DND-41 (cell line): ENCODE results near the gene IGFBP5.

Experiments used
- ATAC-seq: fragments of 200-7000 bp; cut with Tn5 transposase; 3 replicates; pipeline ENCODE4 v1.9.1; 2021; ENCODE audit warnings: low read depth; ENCODE audit not compliant: insufficient read depth
- DNase-seq: peaks from one replicate; pipeline ENCODE4 v3.0.0-alpha.2; 2020
- H2AFZ ChIP-seq: 2 replicates; pipeline ENCODE4 v1.6.0; 2012; ENCODE audit warnings: low read depth, low read length
- H3K27ac ChIP-seq: 2 replicates; pipeline ENCODE4 v1.5.1; 2012; ENCODE audit warnings: low read length, inconsistent platforms
- H3K27me3 ChIP-seq: fragments of 200-600 bp; sonication (generic); 2 replicates; pipeline ENCODE4 v1.6.0; 2012; ENCODE audit warnings: low read length, mild to moderate bottlenecking, inconsistent platforms; ENCODE audit not compliant: insufficient read depth, poor library complexity
- H3K36me3 ChIP-seq: 2 replicates; pipeline ENCODE4 v1.5.1; 2012; ENCODE audit warnings: low read length, inconsistent platforms; ENCODE audit not compliant: insufficient read depth
- H3K4me1 ChIP-seq: 2 replicates; pipeline ENCODE4 v1.5.1; 2012; ENCODE audit warnings: mild to moderate bottlenecking, low read length; ENCODE audit not compliant: insufficient read depth
- H3K4me2 ChIP-seq: 2 replicates; pipeline ENCODE4 v1.6.0; 2012; ENCODE audit warnings: mild to moderate bottlenecking, moderate library complexity, low read length, inconsistent platforms; ENCODE audit not compliant: insufficient read depth
- H3K4me3 ChIP-seq, 2 experiments: fragments of 200-600 bp in 1 of 2; shearing (Covaris generic) in 1 of 2; 2 replicates each; pipeline ENCODE4 v1.5.1; 2012 to 2016; ENCODE audit warnings: inconsistent platforms in 2 of 2, low read length in 2 of 2, mild to moderate bottlenecking in 2 of 2, low read depth in 1 of 2, moderate library complexity in 1 of 2
- H3K79me2 ChIP-seq: 2 replicates; pipeline ENCODE4 v1.6.0; 2012; ENCODE audit warnings: low read length, inconsistent platforms; ENCODE audit not compliant: insufficient read depth
- H3K9ac ChIP-seq: 2 replicates; pipeline ENCODE4 v1.6.0; 2012; ENCODE audit warnings: low read depth, mild to moderate bottlenecking, inconsistent platforms, low read length, moderate library complexity
- H3K9me3 ChIP-seq: 2 replicates; pipeline ENCODE4 v1.5.1; 2012; ENCODE audit warnings: low read length, moderate library complexity, mild to moderate bottlenecking, inconsistent platforms; ENCODE audit not compliant: insufficient read depth, severe bottlenecking
- H4K20me1 ChIP-seq: 2 replicates; pipeline ENCODE4 v1.6.0; 2012; ENCODE audit warnings: low read length; ENCODE audit not compliant: insufficient read depth
- EZH2 ChIP-seq: IDR thresholded peaks from 3 replicates; pipeline ENCODE4 v1.6.1; 2012; ENCODE audit warnings: borderline replicate concordance, low read depth, mild to moderate bottlenecking, moderate library complexity, low read length, inconsistent platforms; ENCODE audit not compliant: severe bottlenecking
- TF ChIP-seq, protein P1 (sequence below): IDR thresholded peaks from 2 replicates; pipeline ENCODE4 v1.5.1; 2012; ENCODE audit warnings: borderline replicate concordance, low read length, moderate library complexity, mild to moderate bottlenecking; ENCODE audit not compliant: poor library complexity, severe bottlenecking; ENCODE audit errors: extremely low read depth

IGFBP5 gene

DNA sequence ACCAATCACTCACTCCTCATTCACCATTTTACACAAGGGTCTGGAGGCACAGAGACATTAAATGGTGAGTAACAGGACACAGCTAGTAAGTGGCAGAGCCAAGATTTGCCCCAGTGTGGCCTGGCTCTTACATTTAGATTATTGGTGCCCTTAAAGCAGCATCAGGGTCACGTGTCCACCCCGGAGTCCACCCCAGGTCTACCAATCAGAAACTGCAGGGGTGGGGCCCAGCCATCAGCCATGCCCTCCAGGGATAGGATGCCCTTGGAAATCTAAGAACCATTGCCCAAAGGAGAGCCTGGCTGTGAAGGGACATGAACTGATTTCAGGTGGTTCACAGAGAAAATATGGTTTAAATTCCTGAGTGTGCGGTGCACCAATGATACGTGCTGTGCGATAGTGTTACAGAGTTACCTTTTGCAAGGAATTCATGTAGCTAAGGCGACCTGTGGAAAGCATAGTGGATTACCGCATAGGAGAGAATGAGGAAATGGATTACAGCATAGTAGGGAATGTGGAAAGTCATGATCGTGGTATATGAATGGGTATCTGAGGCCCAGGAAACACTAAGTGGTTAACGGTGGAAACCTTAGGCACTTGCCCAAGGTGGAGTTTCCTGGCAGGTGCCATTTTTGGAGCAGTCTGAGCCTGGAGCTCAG, 17.8 kb downstream of the IGFBP5 start:
- no peak overlapping the region for H2AFZ ChIP-seq
- no peak overlapping the region for H3K27ac ChIP-seq
- H3K4me3 ChIP-seq: no peak overlapping the region
- ATAC-seq: no peak
- 0 out of 2 replicates have a peak, but pooled peaks cover 5% of the 10 kb centered on the region for H3K4me1 ChIP-seq
- no peak overlapping the region for H3K4me2 ChIP-seq
- no peaks in the 10 kb centered on the region for H3K9me3 ChIP-seq
- H3K79me2 ChIP-seq: no peaks in the 10 kb centered on the region
- no peak overlapping the region for H3K9ac ChIP-seq
- no peaks in the 10 kb centered on the region for H3K36me3 ChIP-seq
- H4K20me1 ChIP-seq: no peaks in the 10 kb centered on the region; the same call in 1 of the 2 replicates
- TF ChIP-seq, protein P1, sequence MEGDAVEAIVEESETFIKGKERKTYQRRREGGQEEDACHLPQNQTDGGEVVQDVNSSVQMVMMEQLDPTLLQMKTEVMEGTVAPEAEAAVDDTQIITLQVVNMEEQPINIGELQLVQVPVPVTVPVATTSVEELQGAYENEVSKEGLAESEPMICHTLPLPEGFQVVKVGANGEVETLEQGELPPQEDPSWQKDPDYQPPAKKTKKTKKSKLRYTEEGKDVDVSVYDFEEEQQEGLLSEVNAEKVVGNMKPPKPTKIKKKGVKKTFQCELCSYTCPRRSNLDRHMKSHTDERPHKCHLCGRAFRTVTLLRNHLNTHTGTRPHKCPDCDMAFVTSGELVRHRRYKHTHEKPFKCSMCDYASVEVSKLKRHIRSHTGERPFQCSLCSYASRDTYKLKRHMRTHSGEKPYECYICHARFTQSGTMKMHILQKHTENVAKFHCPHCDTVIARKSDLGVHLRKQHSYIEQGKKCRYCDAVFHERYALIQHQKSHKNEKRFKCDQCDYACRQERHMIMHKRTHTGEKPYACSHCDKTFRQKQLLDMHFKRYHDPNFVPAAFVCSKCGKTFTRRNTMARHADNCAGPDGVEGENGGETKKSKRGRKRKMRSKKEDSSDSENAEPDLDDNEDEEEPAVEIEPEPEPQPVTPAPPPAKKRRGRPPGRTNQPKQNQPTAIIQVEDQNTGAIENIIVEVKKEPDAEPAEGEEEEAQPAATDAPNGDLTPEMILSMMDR: no peak
- no peak for TF ChIP-seq EZH2
- DNase-seq: no peak
- H3K27me3 ChIP-seq: peaks cover 4% of the 10 kb centered on the region

DNA sequence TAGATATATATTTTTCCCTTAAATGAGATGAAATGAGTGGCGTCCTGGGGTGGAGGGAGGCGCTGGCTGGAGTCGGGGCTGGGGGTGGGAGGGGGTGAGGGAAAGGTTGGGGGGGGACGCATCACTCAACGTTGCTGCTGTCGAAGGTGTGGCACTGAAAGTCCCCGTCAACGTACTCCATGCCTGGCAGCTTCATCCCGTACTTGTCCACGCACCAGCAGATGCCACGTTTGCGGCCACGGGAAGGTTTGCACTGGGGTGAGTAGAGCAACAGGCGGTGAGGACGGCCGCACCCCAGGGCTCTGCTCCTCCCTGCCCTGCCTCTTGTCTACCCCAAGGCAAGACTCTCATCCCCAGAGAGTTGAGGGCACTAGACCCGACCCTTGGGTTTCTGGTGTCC, 18.7 kb downstream of the IGFBP5 start:
- no peaks in the 10 kb centered on the region for H3K36me3 ChIP-seq
- TF ChIP-seq, protein P1: no peak
- no peak for TF ChIP-seq EZH2
- H3K9ac ChIP-seq: no peak overlapping the region
- H3K4me2 ChIP-seq: no peak overlapping the region
- H3K27me3 ChIP-seq: peaks cover 4% of the 10 kb centered on the region
- DNase-seq: no peak
- H3K27ac ChIP-seq: no peak overlapping the region
- no peaks in the 10 kb centered on the region for H3K9me3 ChIP-seq
- H4K20me1 ChIP-seq: no peaks in the 10 kb centered on the region
- H2AFZ ChIP-seq: no peak overlapping the region
- H3K4me1 ChIP-seq: no peaks in the 10 kb centered on the region
- no peak for ATAC-seq
- no peak overlapping the region for H3K4me3 ChIP-seq
- H3K79me2 ChIP-seq: no peaks in the 10 kb centered on the region

DNA sequence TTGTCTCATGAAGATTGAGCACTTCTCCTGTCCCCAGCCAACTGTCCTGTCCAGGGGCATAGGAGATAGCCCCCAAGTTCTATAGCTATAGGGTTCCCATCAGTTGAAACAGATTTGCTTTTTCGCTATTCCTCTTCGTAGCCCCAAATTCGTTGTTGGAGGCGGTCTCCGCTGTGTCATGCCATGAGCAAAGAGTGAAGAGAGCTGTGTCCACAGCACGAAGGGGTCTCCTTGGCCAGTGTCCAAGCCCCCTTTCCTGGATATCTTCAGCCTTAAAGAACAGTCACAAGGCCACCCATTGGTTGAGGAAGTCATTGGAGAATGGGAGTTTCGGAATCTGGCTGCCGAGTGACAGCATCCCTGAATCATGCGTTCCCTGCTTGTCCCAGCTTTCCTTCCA, 21.0 kb downstream of the IGFBP5 start:
- Histone ChIP-seq H3K9me3 (no peaks in the 10 kb centered on the region), H3K4me3 (no peak overlapping the region), H4K20me1 (no peaks in the 10 kb centered on the region), H3K4me1 (no peaks in the 10 kb centered on the region), H3K27ac (no peak overlapping the region), H3K27me3 (peaks cover 4% of the 10 kb centered on the region), H3K9ac (no peak overlapping the region), H3K79me2 (no peaks in the 10 kb centered on the region), H3K4me2 (no peak overlapping the region), H3K36me3 (no peaks in the 10 kb centered on the region), H2AFZ (no peak overlapping the region)
- no peak for DNase-seq
- no peak for ATAC-seq
- TF ChIP-seq, protein P1: no peak
- TF ChIP-seq EZH2: no peak

DNA sequence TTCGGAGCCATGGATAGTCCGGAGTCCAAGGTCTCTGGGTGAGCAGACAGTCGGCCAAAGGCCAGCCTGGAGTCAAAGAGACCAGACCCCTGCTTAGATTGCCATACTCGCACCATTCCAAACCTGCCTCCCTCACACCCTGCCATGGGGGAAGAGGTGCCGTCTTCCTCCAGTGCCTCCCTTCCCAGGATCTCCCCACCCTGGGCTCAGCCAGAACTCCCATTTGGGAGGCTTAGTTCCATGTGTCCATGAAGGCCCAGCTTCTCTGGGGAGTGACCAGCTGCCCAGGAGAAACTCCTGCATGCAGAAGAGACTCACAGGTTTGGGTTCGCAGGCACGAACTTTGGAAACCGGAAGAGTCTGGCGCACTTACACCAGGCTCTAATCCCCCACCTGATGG, 21.7 kb downstream of the IGFBP5 start:
- no peak overlapping the region for H2AFZ ChIP-seq
- no peak for ATAC-seq
- no peaks in the 10 kb centered on the region for H3K79me2 ChIP-seq
- H4K20me1 ChIP-seq: no peaks in the 10 kb centered on the region
- DNase-seq: no peak
- TF ChIP-seq EZH2: no peak
- H3K9me3 ChIP-seq: no peaks in the 10 kb centered on the region
- H3K4me3 ChIP-seq: no peak overlapping the region
- no peaks in the 10 kb centered on the region for H3K4me1 ChIP-seq
- no peak overlapping the region for H3K9ac ChIP-seq
- peaks cover 4% of the 10 kb centered on the region for H3K27me3 ChIP-seq
- H3K36me3 ChIP-seq: no peaks in the 10 kb centered on the region
- H3K27ac ChIP-seq: no peak overlapping the region
- H3K4me2 ChIP-seq: no peak overlapping the region
